Psoas muscle (tissue), 8 donors: ENCODE data around the gene SOAT1. TPM values are rescaled to one million over a fixed set of nuclear protein-coding genes. Genes with fewer than 3 reads are reported as not detected.
"Not testable (repeated sequence)": the region's sequence is repeated elsewhere in the genome, so short reads cannot be mapped to it uniquely, and the experiment has no call there.

Source experiments
- ATAC-seq, 4 donors: fragments of 200-7000 bp; cut with Tn5 transposase; one replicate each; pipeline ENCODE4 v1.9.1; 2020; ENCODE audit warnings: moderate library complexity in 3 of 4, mild to moderate bottlenecking in 2 of 4
- DNase-seq, 2 donors: peaks; one replicate each; pipeline ENCODE4 v3.0.0-alpha.2; 2020
- H3K27ac ChIP-seq: fragments of 200-600 bp; one replicate; pipeline ENCODE4 v1.8.0; 2022
- H3K27me3 ChIP-seq, 3 donors: fragments of 200-600 bp in 1 of 3; one replicate each; pipeline versions ENCODE4 v1.6.1 to v1.8.0; 2013 to 2022; ENCODE audit warnings: low read length in 2 of 3, mild to moderate bottlenecking in 2 of 3, moderate library complexity in 1 of 3; ENCODE audit not compliant: insufficient read depth in 3 of 3
- H3K36me3 ChIP-seq, 2 donors: fragments of 200-600 bp in 1 of 2; one replicate each; pipeline versions ENCODE4 v1.6.1 to v1.8.0; 2013 to 2022; ENCODE audit warnings: low read depth in 1 of 2, mild to moderate bottlenecking in 1 of 2, moderate library complexity in 1 of 2; ENCODE audit not compliant: insufficient read depth in 1 of 2
- H3K4me1 ChIP-seq: fragments of 200-600 bp; one replicate; pipeline ENCODE4 v1.8.0; 2022
- H3K4me3 ChIP-seq: fragments of 200-600 bp; one replicate; pipeline ENCODE4 v1.8.0; 2022; ENCODE audit warnings: mild to moderate bottlenecking
- H3K9me3 ChIP-seq: fragments of 200-600 bp; one replicate; pipeline ENCODE4 v1.8.0; 2022
- WGBS, 3 donors: extraction: QIAGEN DNeasy Blood & Tissue Kit; methylation state at CpG; one replicate each; pipeline versions ENCODE4 v1.1.6 to v1.1.7; 2013; 5-methylcytosine and 5-hydroxymethylcytosine counted together
- intact Hi-C, 2 donors: fragments of 100-400 bp; cut with DNase I; formaldehyde crosslinking; loops; one replicate each; pipeline versions ENCODE4 v1.11.0 to v1.14.2; 2022
- polyA plus RNA-seq, 3 donors: library from polyadenylated mRNA; stranded (reverse); fragments of 200-250 nt; gene quantifications; one replicate each; pipeline ENCODE4 v1.2.3, GENCODE V29; 2013
- total RNA-seq, 4 donors: library from RNA; stranded (reverse); fragmentation: NEBNext Ultra II Directional in 2 of 4; extraction: Animal tissue kit (Norgen Biotek cat#: 25700) in 2 of 4; gene quantifications; one replicate each; pipeline versions ENCODE4 v1.2.1 to v1.2.4, GENCODE V29; 2021 to 2023
- TF ChIP-seq, protein P1 (sequence below): fragments of 200-600 bp; IDR thresholded peaks from one replicate; pipeline ENCODE4 v1.8.0; 2022; ENCODE audit warnings: antibody characterized with exemption
- donor health status: healthy with polysubstance abuse.
- donor health status: DM: no; HTN: no; CAD: no; lungs with moderate emphysema.
- donor health status: Bipolar disorder and iron deficiency.
- donor health status: healthy.
- donor health status: DM: yes; HTN: yes; CAD: no.
- donor health status: DM: no; HTN: no; CAD: no.
- donor health status: DM: no; HTN: no; CAD: no.
- donor health status: DM: yes; HTN: yes; CAD: no.

The SOAT1 gene
- total and polyA plus RNA-seq, 7 donors, result 2.9 to 21.0 (median 7.6) TPM

DNA sequence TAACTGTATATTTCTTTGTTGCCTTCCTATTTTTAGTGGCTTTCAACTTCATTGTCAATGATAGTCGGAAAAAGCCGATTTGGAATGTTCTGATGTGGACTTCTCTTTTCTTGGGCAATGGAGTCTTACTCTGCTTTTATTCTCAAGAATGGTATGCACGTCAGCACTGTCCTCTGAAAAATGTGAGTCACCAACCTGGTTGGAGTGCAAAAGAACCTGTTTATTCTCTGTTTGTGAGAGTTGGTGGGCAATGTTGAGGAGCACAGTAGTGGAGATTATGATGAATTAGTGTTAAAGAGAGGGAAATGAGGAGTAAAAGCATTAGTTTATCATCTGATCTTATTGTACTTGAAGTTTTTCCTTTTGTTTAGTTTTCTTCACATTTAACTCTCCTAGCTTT is 57.7 kb downstream of the SOAT1 start:
- 90 to 96% (median 92%) methylated on average over 3 of the region's 3 CpGs for WGBS, 3 donors
- Histone ChIP-seq H3K4me3 (no peak overlapping the region), H3K27me3 (no peaks in the 10 kb centered on the region), H3K4me1 (no peaks in the 10 kb centered on the region), H3K36me3 (peaks cover 0 to 78% of the 10 kb centered on the region in 2 donors), H3K9me3 (no peaks in the 10 kb centered on the region), H3K27ac (no peak overlapping the region)
- no peak for ATAC-seq
- intact Hi-C loops, result no loop called here
- no peak for DNase-seq
- TF ChIP-seq, protein P1, sequence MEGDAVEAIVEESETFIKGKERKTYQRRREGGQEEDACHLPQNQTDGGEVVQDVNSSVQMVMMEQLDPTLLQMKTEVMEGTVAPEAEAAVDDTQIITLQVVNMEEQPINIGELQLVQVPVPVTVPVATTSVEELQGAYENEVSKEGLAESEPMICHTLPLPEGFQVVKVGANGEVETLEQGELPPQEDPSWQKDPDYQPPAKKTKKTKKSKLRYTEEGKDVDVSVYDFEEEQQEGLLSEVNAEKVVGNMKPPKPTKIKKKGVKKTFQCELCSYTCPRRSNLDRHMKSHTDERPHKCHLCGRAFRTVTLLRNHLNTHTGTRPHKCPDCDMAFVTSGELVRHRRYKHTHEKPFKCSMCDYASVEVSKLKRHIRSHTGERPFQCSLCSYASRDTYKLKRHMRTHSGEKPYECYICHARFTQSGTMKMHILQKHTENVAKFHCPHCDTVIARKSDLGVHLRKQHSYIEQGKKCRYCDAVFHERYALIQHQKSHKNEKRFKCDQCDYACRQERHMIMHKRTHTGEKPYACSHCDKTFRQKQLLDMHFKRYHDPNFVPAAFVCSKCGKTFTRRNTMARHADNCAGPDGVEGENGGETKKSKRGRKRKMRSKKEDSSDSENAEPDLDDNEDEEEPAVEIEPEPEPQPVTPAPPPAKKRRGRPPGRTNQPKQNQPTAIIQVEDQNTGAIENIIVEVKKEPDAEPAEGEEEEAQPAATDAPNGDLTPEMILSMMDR, result no peak

DNA sequence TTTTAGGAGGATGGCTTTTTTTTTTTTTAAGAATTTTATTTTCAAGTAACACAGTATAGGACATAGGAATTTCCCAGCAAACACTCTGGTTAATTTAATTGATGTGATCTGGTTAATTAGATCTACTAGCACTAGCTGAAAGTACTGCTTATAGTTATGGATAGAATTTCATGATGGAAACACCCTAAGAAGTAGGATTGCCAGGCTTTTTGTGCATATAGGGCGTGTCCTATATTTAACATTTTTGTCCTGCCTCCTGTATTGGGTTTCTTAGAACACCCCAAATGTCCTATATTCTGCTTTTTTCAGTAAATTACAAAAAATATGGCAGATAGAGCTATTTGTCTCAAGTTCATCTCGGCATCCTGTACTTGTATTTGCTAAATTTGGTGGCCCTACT is 58.6 kb downstream of the SOAT1 start:
- no peak overlapping the region for H3K4me3 ChIP-seq
- no peaks in the 10 kb centered on the region for H3K4me1 ChIP-seq
- 91 to 96% (median 95%) methylated on average over 2 of the region's 2 CpGs for WGBS, 3 donors
- no peaks in the 10 kb centered on the region for H3K27me3 ChIP-seq
- peaks cover 0 to 74% of the 10 kb centered on the region in 2 donors for H3K36me3 ChIP-seq
- intact Hi-C loops, result no loop called here
- TF ChIP-seq, protein P1, result no peak
- DNase-seq (no peak), ATAC-seq (no peak)
- no peak overlapping the region for H3K27ac ChIP-seq
- H3K9me3 ChIP-seq, result no peaks in the 10 kb centered on the region

DNA sequence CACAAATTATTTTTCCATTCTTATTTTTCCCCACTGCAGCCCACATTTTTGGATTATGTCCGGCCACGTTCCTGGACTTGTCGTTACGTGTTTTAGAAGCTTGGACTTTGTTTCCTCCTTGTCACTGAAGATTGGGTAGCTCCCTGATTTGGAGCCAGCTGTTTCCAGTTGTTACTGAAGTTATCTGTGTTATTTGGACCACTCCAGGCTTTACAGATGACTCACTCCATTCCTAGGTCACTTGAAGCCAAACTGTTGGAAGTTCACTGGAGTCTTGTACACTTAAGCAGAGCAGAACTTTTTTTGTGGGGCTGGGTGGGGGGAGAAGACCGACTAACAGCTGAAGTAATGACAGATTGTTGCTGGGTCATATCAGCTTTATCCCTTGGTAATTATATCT is 59.9 kb downstream of the SOAT1 start:
- intact Hi-C loops, result no loop called here
- H3K9me3 ChIP-seq, result no peaks in the 10 kb centered on the region
- H3K4me3 ChIP-seq, result no peak overlapping the region
- H3K27ac ChIP-seq, result no peak overlapping the region
- TF ChIP-seq, protein P1, result no peak
- no peaks in the 10 kb centered on the region for H3K4me1 ChIP-seq
- WGBS, 3 donors, result 59 to 65% (median 60%) methylated on average over 5 of the region's 5 CpGs
- ATAC-seq (peak in 2 of 4 donors; percentile 59 to 62), DNase-seq (no peak)
- peaks cover 0 to 61% of the 10 kb centered on the region in 2 donors for H3K36me3 ChIP-seq
- H3K27me3 ChIP-seq, result no peaks in the 10 kb centered on the region

DNA sequence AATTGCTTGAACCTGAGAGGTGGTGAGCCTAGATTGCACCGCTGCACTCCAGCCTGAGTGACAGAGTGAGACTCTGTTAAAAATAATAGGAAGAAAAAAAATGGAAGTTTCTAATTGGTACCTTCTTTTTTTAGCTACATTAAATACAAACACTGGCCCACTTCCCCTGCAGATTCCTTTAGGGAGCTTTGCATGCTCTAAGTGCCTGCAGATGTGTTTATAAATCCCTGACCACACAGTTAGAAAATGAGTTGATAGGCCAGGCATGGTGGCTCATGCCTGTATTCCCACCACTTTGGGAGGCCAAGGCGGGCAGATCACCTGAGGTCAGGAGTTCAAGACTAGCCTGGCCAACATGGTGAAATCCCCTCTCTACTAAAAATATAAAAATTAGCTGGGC is 68.0 kb downstream of the SOAT1 start:
- not testable (repeated sequence) for ATAC-seq, H3K36me3 ChIP-seq, H3K4me3 ChIP-seq, DNase-seq, H3K4me1 ChIP-seq, H3K27ac ChIP-seq, H3K9me3 ChIP-seq, H3K27me3 ChIP-seq
- whole genome bisulfite sequencing, 3 donors, result 79 to 88% (median 87%) methylated on average over 2 of the region's 2 CpGs
- intact Hi-C loops, result loop anchor here in 1 of 2 donors (10.0 kb wide), 1 partner anchor 587 kb away; no protein-coding TSS in a partner anchor

DNA sequence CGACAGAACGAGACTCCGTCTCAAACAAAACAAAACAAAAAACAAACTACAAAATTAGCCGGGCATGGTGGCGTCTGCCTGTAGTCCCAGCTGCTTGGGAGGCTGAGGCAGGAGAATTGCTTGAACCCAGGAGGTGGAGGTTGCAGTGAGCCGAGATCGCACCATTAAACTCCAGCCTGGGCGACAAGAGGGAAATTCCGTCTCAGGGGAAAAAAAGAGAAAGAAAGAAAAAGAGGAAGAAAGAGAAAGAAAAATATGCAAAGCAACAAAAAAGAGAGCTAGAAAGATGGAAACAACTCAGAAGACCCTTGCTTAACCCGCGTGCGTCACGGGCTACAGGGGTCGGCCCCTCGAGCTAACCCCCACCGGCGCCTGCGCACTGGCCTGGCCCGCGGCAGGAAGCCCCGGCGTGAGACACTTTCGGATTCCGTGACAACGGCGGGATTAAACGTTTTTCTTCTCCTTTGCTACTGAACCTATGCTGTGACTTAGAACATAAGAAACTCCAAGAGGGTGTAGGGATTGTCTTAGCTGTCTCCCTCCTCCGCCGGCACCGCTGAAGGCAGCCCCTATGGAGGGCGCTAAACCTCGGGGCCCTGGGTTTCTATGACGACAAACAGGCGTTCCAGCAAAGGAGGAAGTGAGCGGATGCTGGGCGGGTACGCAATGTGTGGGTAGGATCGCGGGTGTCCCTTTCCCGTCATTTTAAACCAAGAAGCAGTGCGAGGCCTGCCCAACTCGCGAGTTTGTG is 71.9 kb downstream of the SOAT1 start, which contains the start of gene AXDND1:
Gene AXDND1 (plus strand): TSS at position 630 of the 751 bp plus-strand sequence. CDS start 539 bp downstream, outside the sequence.
- Histone ChIP-seq H3K27ac (peak within 1 kb of the TSS; percentile 72), H3K9me3 (no peaks in the 10 kb centered on the region), H3K4me3 (peak within 1 kb of the TSS; percentile 73), H3K36me3 (no peaks in the 10 kb centered on the region), H3K4me1 (no peaks in the 10 kb centered on the region), H3K27me3 (no peaks in the 10 kb centered on the region)
- intact Hi-C loops, result loop anchor here (2.0 to 10.0 kb wide), 3 partner anchors 73 to 591 kb away; partner anchors contain the start of gene SOAT1 (in 1 of the 2)
- TF ChIP-seq, protein P1, result peak; percentile 24
- DNase-seq, result peak; percentile 84 to 91
- WGBS, 3 donors, result 7 to 8% (median 7%) methylated on average over 40 to 43 of the region's 43 CpGs
- ATAC-seq, result peak; percentile 88 to 95 (median 92)
